ENCODE data around the gene TBX1. TPM values are rescaled to one million over a fixed set of nuclear protein-coding genes. Genes with fewer than 3 reads are reported as not detected.

The TBX1 gene
- total and polyA plus RNA-seq, 2 of the 13 experiments (the other 11 are each of a cell fraction or from before 2014, with no cell fraction given): not detected

GRCh38 chr22:19769393-19769715, 8.8 kb downstream of the TBX1 start:
- Histone ChIP-seq H3K4me3 (replicated peaks in 1 of 3; ENCODE audit: insufficient read depth in 1 of 3, low read depth in 2 of 3, low read length in 3 of 3) (no peak overlapping the region), H3K4me1 (ENCODE audit: insufficient read depth, low read length) (peaks cover 22% of the 10 kb centered on the region), H3K36me3 (replicated peaks in 1 of 2; ENCODE audit: control insufficient read depth in 1 of 2, insufficient read depth in 2 of 2, low read length in 2 of 2) (no peaks in the 10 kb centered on the region), H3K79me2 (ENCODE audit: insufficient read depth, low read length) (no peaks in the 10 kb centered on the region), H3K27ac (ENCODE audit: extremely low read length, insufficient read depth, low read length) (no peak overlapping the region), H3K27me3 (ENCODE audit: control insufficient read depth in 1 of 2, insufficient read depth in 2 of 2, low read length in 2 of 2) (peaks cover 23 to 93% of the 10 kb centered on the region in 2 experiments), H2AFZ (ENCODE audit: low read length) (no peak overlapping the region), H3K9me3 (ENCODE audit: low read length) (no peaks in the 10 kb centered on the region), H3K9ac (ENCODE audit: insufficient read depth, low read depth, low read length) (no peak overlapping the region), H4K20me1 (ENCODE audit: insufficient read depth, low read length) (peaks cover 4% of the 10 kb centered on the region; the same call in 1 of the 2 replicates), H3K4me2 (ENCODE audit: low read depth, low read length) (no peak overlapping the region)
- ChIA-PET CTCF (ENCODE audit: low intra/inter-chr PET ratio, low total read pairs) (no interaction called here), POLR2A (no interaction called here)
- no peak for TF ChIP-seq ERF (CRISPR knock-in tag; IDR thresholded peaks at IDR 0.05)
- no peak for TF ChIP-seq ISL2 (CRISPR knock-in tag; IDR thresholded peaks at IDR 0.05)
- no peak for TF ChIP-seq KLF16 (CRISPR knock-in tag; IDR thresholded peaks at IDR 0.05)
- TF ChIP-seq, protein P1, sequence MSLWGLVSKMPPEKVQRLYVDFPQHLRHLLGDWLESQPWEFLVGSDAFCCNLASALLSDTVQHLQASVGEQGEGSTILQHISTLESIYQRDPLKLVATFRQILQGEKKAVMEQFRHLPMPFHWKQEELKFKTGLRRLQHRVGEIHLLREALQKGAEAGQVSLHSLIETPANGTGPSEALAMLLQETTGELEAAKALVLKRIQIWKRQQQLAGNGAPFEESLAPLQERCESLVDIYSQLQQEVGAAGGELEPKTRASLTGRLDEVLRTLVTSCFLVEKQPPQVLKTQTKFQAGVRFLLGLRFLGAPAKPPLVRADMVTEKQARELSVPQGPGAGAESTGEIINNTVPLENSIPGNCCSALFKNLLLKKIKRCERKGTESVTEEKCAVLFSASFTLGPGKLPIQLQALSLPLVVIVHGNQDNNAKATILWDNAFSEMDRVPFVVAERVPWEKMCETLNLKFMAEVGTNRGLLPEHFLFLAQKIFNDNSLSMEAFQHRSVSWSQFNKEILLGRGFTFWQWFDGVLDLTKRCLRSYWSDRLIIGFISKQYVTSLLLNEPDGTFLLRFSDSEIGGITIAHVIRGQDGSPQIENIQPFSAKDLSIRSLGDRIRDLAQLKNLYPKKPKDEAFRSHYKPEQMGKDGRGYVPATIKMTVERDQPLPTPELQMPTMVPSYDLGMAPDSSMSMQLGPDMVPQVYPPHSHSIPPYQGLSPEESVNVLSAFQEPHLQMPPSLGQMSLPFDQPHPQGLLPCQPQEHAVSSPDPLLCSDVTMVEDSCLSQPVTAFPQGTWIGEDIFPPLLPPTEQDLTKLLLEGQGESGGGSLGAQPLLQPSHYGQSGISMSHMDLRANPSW (CRISPR knock-in tag; IDR thresholded peaks at IDR 0.05; ENCODE audit: borderline replicate concordance): no peak
- no peak for TF ChIP-seq TERF1 (CRISPR knock-in tag; IDR thresholded peaks at IDR 0.05)
- TF ChIP-seq SIX1 (CRISPR knock-in tag; IDR thresholded peaks at IDR 0.05; ENCODE audit: borderline replicate concordance): no peak
- no peak for TF ChIP-seq MYPOP (CRISPR knock-in tag; IDR thresholded peaks at IDR 0.05)
- no peak for TF ChIP-seq FOXO4 (CRISPR knock-in tag; conservative IDR thresholded peaks at IDR 0.05)
- TF ChIP-seq, protein P2, sequence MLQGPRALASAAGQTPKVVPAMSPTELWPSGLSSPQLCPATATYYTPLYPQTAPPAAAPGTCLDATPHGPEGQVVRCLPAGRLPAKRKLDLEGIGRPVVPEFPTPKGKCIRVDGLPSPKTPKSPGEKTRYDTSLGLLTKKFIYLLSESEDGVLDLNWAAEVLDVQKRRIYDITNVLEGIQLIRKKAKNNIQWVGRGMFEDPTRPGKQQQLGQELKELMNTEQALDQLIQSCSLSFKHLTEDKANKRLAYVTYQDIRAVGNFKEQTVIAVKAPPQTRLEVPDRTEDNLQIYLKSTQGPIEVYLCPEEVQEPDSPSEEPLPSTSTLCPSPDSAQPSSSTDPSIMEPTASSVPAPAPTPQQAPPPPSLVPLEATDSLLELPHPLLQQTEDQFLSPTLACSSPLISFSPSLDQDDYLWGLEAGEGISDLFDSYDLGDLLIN (CRISPR knock-in tag; IDR thresholded peaks at IDR 0.05; ENCODE audit: borderline replicate concordance): no peak
- no peak for TF ChIP-seq JDP2 (CRISPR knock-in tag; IDR thresholded peaks at IDR 0.05; ENCODE audit: borderline replicate concordance)
- no peak for TF ChIP-seq ZNF256 (CRISPR knock-in tag; conservative IDR thresholded peaks at IDR 0.05)
- TF ChIP-seq, protein P3, sequence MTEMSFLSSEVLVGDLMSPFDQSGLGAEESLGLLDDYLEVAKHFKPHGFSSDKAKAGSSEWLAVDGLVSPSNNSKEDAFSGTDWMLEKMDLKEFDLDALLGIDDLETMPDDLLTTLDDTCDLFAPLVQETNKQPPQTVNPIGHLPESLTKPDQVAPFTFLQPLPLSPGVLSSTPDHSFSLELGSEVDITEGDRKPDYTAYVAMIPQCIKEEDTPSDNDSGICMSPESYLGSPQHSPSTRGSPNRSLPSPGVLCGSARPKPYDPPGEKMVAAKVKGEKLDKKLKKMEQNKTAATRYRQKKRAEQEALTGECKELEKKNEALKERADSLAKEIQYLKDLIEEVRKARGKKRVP (CRISPR knock-in tag; IDR thresholded peaks at IDR 0.05): no peak
- TF ChIP-seq MTA1 (CRISPR knock-in tag; IDR thresholded peaks at IDR 0.05; ENCODE audit: borderline replicate concordance): no peak
- no peak for TF ChIP-seq ZBTB7B (CRISPR knock-in tag; IDR thresholded peaks at IDR 0.05)
- TF ChIP-seq MAFG (CRISPR knock-in tag; IDR thresholded peaks at IDR 0.05): no peak
- no peak for TF ChIP-seq ZSCAN22 (CRISPR knock-in tag; IDR thresholded peaks at IDR 0.05)
- no peak for TF ChIP-seq ATAD3A (CRISPR knock-in tag; IDR thresholded peaks at IDR 0.05)
- no peak for TF ChIP-seq MIER3 (CRISPR knock-in tag; IDR thresholded peaks at IDR 0.05; ENCODE audit: borderline replicate concordance)
- WGBS (ENCODE audit: low lambda C conversion rate): 61% methylated on average over 7 of the region's 12 CpGs
- BruUV-seq (replicated peaks): no TSS peak
- intact Hi-C loops (cut with micrococcal nuclease; ENCODE audit: unreplicated experiment): no loop called here
- DNase-seq (ENCODE audit: low spot score) (no peak), FAIRE-seq (no peak), ATAC-seq (no peak)
- in situ Hi-C loops (cut with HindIII; ENCODE audit: extremely low pct_ligation_motif_present, low pct_unique_long_range_greater_than_20kb): no loop called here
